Measurements from ENCODE around the gene CORO2A.
A peak's percentile ranks its signal among the peaks of the same experiment; 100 is the strongest.

The CORO2A gene

GRCh38 chr9:98191181-98191608, 1.2 kb downstream of the CORO2A start:
- Histone ChIP-seq H3K27me3 (ENCODE audit: control insufficient read depth, insufficient read depth, low read length) (no peaks in the 10 kb centered on the region), H3K9ac (ENCODE audit: low read length) (peak overlapping the region; percentile 80), H3K4me1 (ENCODE audit: control insufficient read depth, insufficient read depth, low read length) (peaks cover 24% of the 10 kb centered on the region), H3K9me3 (ENCODE audit: control insufficient read depth, insufficient read depth, low read depth, low read length) (no peaks in the 10 kb centered on the region), H3K4me3 (ENCODE audit: low read depth, low read length) (peak overlapping the region; percentile 85), H3K36me3 (ENCODE audit: control insufficient read depth, insufficient read depth, low read length) (no peaks in the 10 kb centered on the region), H3K27ac (ENCODE audit: low read depth, low read length) (no peak overlapping the region)

DNA sequence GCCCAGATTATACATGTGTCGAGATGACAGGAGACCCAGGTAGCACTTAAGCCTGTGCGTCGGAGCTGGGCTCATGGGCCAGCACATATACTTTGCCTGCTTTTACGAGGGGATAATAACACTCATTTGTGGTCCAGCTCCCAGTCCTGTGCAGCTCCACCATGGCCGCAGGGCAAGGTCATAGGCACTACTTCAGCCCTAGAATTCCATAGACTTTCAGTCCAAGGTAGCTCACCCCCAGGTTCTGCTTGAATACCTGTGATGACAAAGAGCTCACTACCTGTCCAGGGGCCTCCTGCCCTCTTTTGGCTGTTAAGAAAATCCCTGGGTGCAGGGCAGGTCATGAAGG, 1.7 kb downstream of the CORO2A start:
- H3K27ac ChIP-seq (ENCODE audit: low read depth, low read length): no peak overlapping the region
- peak overlapping the region; percentile 85; the same call in 1 of the 2 replicates for H3K4me3 ChIP-seq (ENCODE audit: low read depth, low read length)
- no peaks in the 10 kb centered on the region for H3K27me3 ChIP-seq (ENCODE audit: control insufficient read depth, insufficient read depth, low read length)
- H3K36me3 ChIP-seq (ENCODE audit: control insufficient read depth, insufficient read depth, low read length): no peaks in the 10 kb centered on the region
- peaks cover 21% of the 10 kb centered on the region for H3K4me1 ChIP-seq (ENCODE audit: control insufficient read depth, insufficient read depth, low read length)
- no peaks in the 10 kb centered on the region for H3K9me3 ChIP-seq (ENCODE audit: control insufficient read depth, insufficient read depth, low read depth, low read length)
- H3K9ac ChIP-seq (ENCODE audit: low read length): peak overlapping the region; percentile 80

GRCh38 chr9:98189412-98189811, 3.0 kb downstream of the CORO2A start:
- Histone ChIP-seq H3K9ac (ENCODE audit: low read length) (no peak overlapping the region), H3K4me1 (ENCODE audit: control insufficient read depth, insufficient read depth, low read length) (peaks cover 21% of the 10 kb centered on the region), H3K4me3 (ENCODE audit: low read depth, low read length) (no peak overlapping the region), H3K27me3 (ENCODE audit: control insufficient read depth, insufficient read depth, low read length) (no peaks in the 10 kb centered on the region), H3K27ac (ENCODE audit: low read depth, low read length) (no peak overlapping the region), H3K36me3 (ENCODE audit: control insufficient read depth, insufficient read depth, low read length) (no peaks in the 10 kb centered on the region), H3K9me3 (ENCODE audit: control insufficient read depth, insufficient read depth, low read depth, low read length) (no peaks in the 10 kb centered on the region)

GRCh38 chr9:98187926-98188325, 4.5 kb downstream of the CORO2A start:
- no peak overlapping the region for H3K4me3 ChIP-seq (ENCODE audit: low read depth, low read length)
- no peak overlapping the region for H3K9ac ChIP-seq (ENCODE audit: low read length)
- no peaks in the 10 kb centered on the region for H3K27me3 ChIP-seq (ENCODE audit: control insufficient read depth, insufficient read depth, low read length)
- H3K36me3 ChIP-seq (ENCODE audit: control insufficient read depth, insufficient read depth, low read length): no peaks in the 10 kb centered on the region
- no peak overlapping the region for H3K27ac ChIP-seq (ENCODE audit: low read depth, low read length)
- peaks cover 18% of the 10 kb centered on the region for H3K4me1 ChIP-seq (ENCODE audit: control insufficient read depth, insufficient read depth, low read length)
- no peaks in the 10 kb centered on the region for H3K9me3 ChIP-seq (ENCODE audit: control insufficient read depth, insufficient read depth, low read depth, low read length)

GRCh38 chr9:98186236-98186635, 6.2 kb downstream of the CORO2A start:
- Histone ChIP-seq H3K9ac (ENCODE audit: low read length) (no peak overlapping the region), H3K4me3 (ENCODE audit: low read depth, low read length) (no peak overlapping the region), H3K36me3 (ENCODE audit: control insufficient read depth, insufficient read depth, low read length) (no peaks in the 10 kb centered on the region), H3K4me1 (ENCODE audit: control insufficient read depth, insufficient read depth, low read length) (peaks cover 26% of the 10 kb centered on the region), H3K9me3 (ENCODE audit: control insufficient read depth, insufficient read depth, low read depth, low read length) (no peaks in the 10 kb centered on the region), H3K27ac (ENCODE audit: low read depth, low read length) (no peak overlapping the region), H3K27me3 (ENCODE audit: control insufficient read depth, insufficient read depth, low read length) (no peaks in the 10 kb centered on the region)

DNA sequence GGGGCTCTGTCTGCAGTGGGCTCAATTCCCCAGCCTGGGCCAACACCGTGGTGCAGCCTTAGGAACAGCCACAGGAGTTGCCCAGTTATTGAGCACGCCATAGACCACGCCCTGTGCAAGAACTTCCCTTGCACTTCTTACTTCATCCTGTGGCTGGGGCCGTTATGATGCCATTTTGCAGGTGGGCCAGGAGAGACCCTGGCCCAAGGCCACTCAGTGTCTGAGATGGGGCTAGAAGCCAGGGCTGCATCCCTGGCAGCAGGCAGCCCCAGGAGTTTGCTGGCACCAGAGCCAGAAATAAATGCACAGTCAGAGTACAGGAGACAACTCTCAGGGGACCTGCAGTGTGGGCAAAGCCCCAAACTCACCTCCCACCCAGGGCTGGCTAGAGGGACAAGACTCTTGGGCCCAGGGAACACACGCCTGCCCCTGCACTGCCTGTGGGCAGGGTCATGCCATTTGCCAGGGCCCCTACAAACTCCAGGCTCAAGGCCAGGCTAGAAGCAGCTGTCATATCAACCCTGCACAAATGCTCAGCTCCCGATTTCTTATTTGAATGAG, 6.7 kb downstream of the CORO2A start:
- Histone ChIP-seq H3K4me1 (ENCODE audit: control insufficient read depth, insufficient read depth, low read length) (peaks cover 24% of the 10 kb centered on the region), H3K27ac (ENCODE audit: low read depth, low read length) (no peak overlapping the region), H3K9ac (ENCODE audit: low read length) (no peak overlapping the region), H3K4me3 (ENCODE audit: low read depth, low read length) (no peak overlapping the region), H3K9me3 (ENCODE audit: control insufficient read depth, insufficient read depth, low read depth, low read length) (no peaks in the 10 kb centered on the region), H3K36me3 (ENCODE audit: control insufficient read depth, insufficient read depth, low read length) (no peaks in the 10 kb centered on the region), H3K27me3 (ENCODE audit: control insufficient read depth, insufficient read depth, low read length) (no peaks in the 10 kb centered on the region)

DNA sequence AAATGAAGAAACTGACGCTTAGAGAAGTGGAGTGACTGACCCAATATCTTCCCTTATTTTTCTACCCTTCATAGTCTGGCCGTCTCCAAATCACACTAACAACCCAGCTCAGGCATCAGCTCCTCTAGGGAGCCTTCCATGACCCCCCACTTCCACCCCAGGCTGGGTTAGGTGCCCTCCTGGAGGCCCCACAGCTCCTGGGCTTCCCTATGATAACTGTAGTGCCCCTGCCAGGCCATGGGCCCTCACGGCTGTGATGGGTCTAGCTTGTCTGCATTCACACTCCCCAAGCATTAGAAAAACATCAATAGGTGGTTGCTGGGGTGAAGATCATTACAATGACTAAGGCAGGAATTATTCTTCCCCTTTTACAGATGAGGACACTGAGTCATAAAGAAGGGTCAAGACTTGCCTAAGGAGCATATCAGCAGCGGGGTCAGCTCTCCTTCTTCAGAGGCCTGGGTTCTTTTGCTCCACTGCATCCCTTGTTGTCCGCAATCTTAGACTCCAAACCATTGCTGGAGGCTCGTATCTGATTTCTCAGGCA, 7.3 kb downstream of the CORO2A start:
- H3K9ac ChIP-seq (ENCODE audit: low read length): no peak overlapping the region
- H3K27ac ChIP-seq (ENCODE audit: low read depth, low read length): no peak overlapping the region
- H3K9me3 ChIP-seq (ENCODE audit: control insufficient read depth, insufficient read depth, low read depth, low read length): no peaks in the 10 kb centered on the region
- H3K36me3 ChIP-seq (ENCODE audit: control insufficient read depth, insufficient read depth, low read length): no peaks in the 10 kb centered on the region
- H3K27me3 ChIP-seq (ENCODE audit: control insufficient read depth, insufficient read depth, low read length): no peaks in the 10 kb centered on the region
- peaks cover 23% of the 10 kb centered on the region for H3K4me1 ChIP-seq (ENCODE audit: control insufficient read depth, insufficient read depth, low read length)
- no peak overlapping the region for H3K4me3 ChIP-seq (ENCODE audit: low read depth, low read length)

- peaks cover 26% of the 10 kb centered on the region for H3K4me1 ChIP-seq (ENCODE audit: control insufficient read depth, insufficient read depth, low read length)
- no peaks in the 10 kb centered on the region for H3K27me3 ChIP-seq (ENCODE audit: control insufficient read depth, insufficient read depth, low read length)
- H3K36me3 ChIP-seq (ENCODE audit: control insufficient read depth, insufficient read depth, low read length): no peaks in the 10 kb centered on the region
- no peak overlapping the region for H3K4me3 ChIP-seq (ENCODE audit: low read depth, low read length)
- H3K27ac ChIP-seq (ENCODE audit: low read depth, low read length): no peak overlapping the region
- no peak overlapping the region for H3K9ac ChIP-seq (ENCODE audit: low read length)
- H3K9me3 ChIP-seq (ENCODE audit: control insufficient read depth, insufficient read depth, low read depth, low read length): no peaks in the 10 kb centered on the region
Observed at GRCh38 chr9:98184326-98184725, 8.1 kb downstream of the CORO2A start.

- H3K36me3 ChIP-seq (ENCODE audit: control insufficient read depth, insufficient read depth, low read length): no peaks in the 10 kb centered on the region
- no peak overlapping the region for H3K27ac ChIP-seq (ENCODE audit: low read depth, low read length)
- H3K4me3 ChIP-seq (ENCODE audit: low read depth, low read length): no peak overlapping the region
- no peak overlapping the region for H3K9ac ChIP-seq (ENCODE audit: low read length)
- no peaks in the 10 kb centered on the region for H3K9me3 ChIP-seq (ENCODE audit: control insufficient read depth, insufficient read depth, low read depth, low read length)
- peaks cover 26% of the 10 kb centered on the region for H3K4me1 ChIP-seq (ENCODE audit: control insufficient read depth, insufficient read depth, low read length)
- H3K27me3 ChIP-seq (ENCODE audit: control insufficient read depth, insufficient read depth, low read length): no peaks in the 10 kb centered on the region
Observed at GRCh38 chr9:98182889-98183599, 9.4 kb downstream of the CORO2A start.

DNA sequence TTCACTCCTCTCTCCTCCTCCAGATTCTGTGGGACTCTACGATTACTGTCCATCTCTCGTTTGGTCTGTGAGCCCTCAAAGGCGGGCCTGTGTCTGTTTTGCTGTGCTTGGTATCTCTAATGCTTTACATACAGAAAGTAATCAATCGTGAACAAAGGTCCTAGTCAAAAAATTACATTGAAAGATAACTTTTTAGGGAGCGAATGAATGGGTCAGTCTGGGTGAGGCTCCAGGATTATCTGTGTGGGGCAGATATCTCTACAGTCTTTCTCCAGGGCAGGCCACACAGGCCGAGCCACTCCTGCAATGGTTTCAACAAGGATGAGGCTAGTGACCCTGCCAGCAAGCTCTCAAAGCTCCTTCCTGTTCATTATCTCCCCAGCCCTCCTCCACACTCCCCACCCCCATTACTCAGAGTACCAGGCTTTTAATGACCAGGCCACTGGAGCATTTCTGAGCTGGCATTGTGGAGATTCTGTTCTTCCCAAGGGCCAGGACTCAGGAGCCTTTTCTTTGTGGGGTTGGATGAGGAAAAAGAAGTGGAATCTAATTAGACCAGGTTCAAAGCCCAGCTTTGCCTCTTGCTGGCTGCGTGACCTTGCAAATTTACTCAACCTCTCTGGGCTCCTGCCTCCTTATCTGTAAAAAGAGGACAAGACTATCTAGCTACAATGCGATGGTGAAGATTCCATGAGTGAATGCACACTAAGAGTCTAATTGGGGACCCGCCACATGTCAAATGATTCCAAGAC, 10.2 kb downstream of the CORO2A start:
- Histone ChIP-seq H3K9me3 (ENCODE audit: control insufficient read depth, insufficient read depth, low read depth, low read length) (no peaks in the 10 kb centered on the region), H3K4me1 (ENCODE audit: control insufficient read depth, insufficient read depth, low read length) (peaks cover 22% of the 10 kb centered on the region), H3K36me3 (ENCODE audit: control insufficient read depth, insufficient read depth, low read length) (no peaks in the 10 kb centered on the region), H3K27me3 (ENCODE audit: control insufficient read depth, insufficient read depth, low read length) (no peaks in the 10 kb centered on the region), H3K9ac (ENCODE audit: low read length) (no peak overlapping the region), H3K4me3 (ENCODE audit: low read depth, low read length) (no peak overlapping the region), H3K27ac (ENCODE audit: low read depth, low read length) (no peak overlapping the region)

DNA sequence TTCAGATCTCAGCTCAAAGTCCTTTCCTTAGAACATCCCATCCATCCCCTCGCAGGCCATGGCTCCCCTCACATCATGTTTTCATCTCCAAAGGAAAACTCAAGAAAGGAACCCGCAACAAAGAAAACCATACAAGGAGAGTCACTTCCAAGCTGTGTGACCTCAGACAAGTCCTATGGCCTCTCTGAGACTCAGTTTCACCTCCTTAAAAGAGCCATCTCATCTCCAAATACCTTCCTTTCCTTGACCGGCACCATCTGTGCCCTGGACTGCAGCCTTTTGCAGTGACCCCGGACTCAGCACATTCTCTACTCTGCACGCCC, 10.7 kb downstream of the CORO2A start:
- H3K9ac ChIP-seq (ENCODE audit: low read length): no peak overlapping the region
- peaks cover 27% of the 10 kb centered on the region for H3K4me1 ChIP-seq (ENCODE audit: control insufficient read depth, insufficient read depth, low read length)
- no peaks in the 10 kb centered on the region for H3K9me3 ChIP-seq (ENCODE audit: control insufficient read depth, insufficient read depth, low read depth, low read length)
- no peaks in the 10 kb centered on the region for H3K27me3 ChIP-seq (ENCODE audit: control insufficient read depth, insufficient read depth, low read length)
- H3K36me3 ChIP-seq (ENCODE audit: control insufficient read depth, insufficient read depth, low read length): no peaks in the 10 kb centered on the region
- no peak overlapping the region for H3K4me3 ChIP-seq (ENCODE audit: low read depth, low read length)
- H3K27ac ChIP-seq (ENCODE audit: low read depth, low read length): no peak overlapping the region

All from HUES6 (cell line).